ENCODE measurements around the gene TFAP2A. TPM values are rescaled to one million over a fixed set of nuclear protein-coding genes. Genes with fewer than 3 reads are reported as not detected.

The TFAP2A gene
- polyA plus RNA-seq, 3 donors, result not detected

- peaks cover 26 to 79% of the 10 kb centered on the region in 2 donors for H3K9me3 ChIP-seq (replicated peaks in 1 of 2; ENCODE audit: control insufficient read depth in 1 of 2, insufficient read depth in 1 of 2, low read length in 2 of 2)
- peak overlapping the region; percentile 96 for H3K4me2 ChIP-seq (replicated peaks; ENCODE audit: extremely low read depth, low read length, poor library complexity, severe bottlenecking)
- H3K27ac Mint-ChIP-seq, result peak overlapping the region in 2 of 7 donors; percentile 18 to 46
- DNase-seq, result peak in 1 of 3 donors; percentile 1
- H3K4me3 Mint-ChIP-seq, result peak overlapping the region; percentile 93 to 98
- H3K9me3 Mint-ChIP-seq, result peaks cover 11 to 77% (median 58%) of the 10 kb centered on the region in 7 donors
- peak overlapping the region; percentile 69 to 86 (median 77) for H3K4me3 ChIP-seq (replicated peaks in 1 of 3; ENCODE audit: low read depth in 2 of 3, low read length in 3 of 3)
- intact Hi-C loops (cut with micrococcal nuclease), result no loop called here
- TF ChIP-seq CTCF (IDR thresholded peaks at IDR 0.05), result no peak
- peaks cover 21 to 36% of the 10 kb centered on the region in 2 donors for H3K36me3 Mint-ChIP-seq
- peaks cover 92 to 100% (median 97%) of the 10 kb centered on the region in 3 donors for H3K27me3 Mint-ChIP-seq (ENCODE audit: low read depth in 3 of 3)
- peaks cover 97 to 98% of the 10 kb centered on the region in 2 donors for H3K27me3 ChIP-seq (ENCODE audit: control insufficient read depth in 2 of 2, insufficient read depth in 2 of 2, low read length in 2 of 2)
- under 1% methylated on average over 26 of the region's 36 CpGs for WGBS (ENCODE audit: insufficient coverage)
- no peaks in the 10 kb centered on the region for H3K36me3 ChIP-seq (replicated peaks in 1 of 2; ENCODE audit: control insufficient read depth in 1 of 2, insufficient read depth in 2 of 2, low read length in 2 of 2)
- H3K9ac ChIP-seq (ENCODE audit: insufficient read depth, low read length, poor library complexity, severe bottlenecking), result peak overlapping the region; percentile 29
- H3K79me2 ChIP-seq (ENCODE audit: insufficient read depth, low read length), result no peaks in the 10 kb centered on the region
- peaks cover 35 to 45% of the 10 kb centered on the region in 2 donors for H3K4me1 ChIP-seq (ENCODE audit: control insufficient read depth in 1 of 2, insufficient read depth in 2 of 2, low read length in 2 of 2)
- no peaks in the 10 kb centered on the region for H4K20me1 ChIP-seq (ENCODE audit: insufficient read depth, low read length)
- H2AFZ ChIP-seq (ENCODE audit: insufficient read depth, low read depth, low read length, poor library complexity, severe bottlenecking), result peak overlapping the region; percentile 85
- peaks cover 56% of the 10 kb centered on the region for H3K4me1 Mint-ChIP-seq
- H3K27ac ChIP-seq (ENCODE audit: low read depth in 1 of 2, low read length in 2 of 2), result no peak overlapping the region
Measured at GRCh38 chr6:10411971-10412460, 2.9 kb downstream of the TFAP2A start.

GRCh38 chr6:10411131-10411970 is 3.5 kb downstream of the TFAP2A start:
- H3K4me2 ChIP-seq (replicated peaks; ENCODE audit: extremely low read depth, low read length, poor library complexity, severe bottlenecking), result peak overlapping the region; percentile 96
- DNase-seq, result no peak
- H3K36me3 ChIP-seq (replicated peaks in 1 of 2; ENCODE audit: control insufficient read depth in 1 of 2, insufficient read depth in 2 of 2, low read length in 2 of 2), result no peaks in the 10 kb centered on the region
- Mint-ChIP-seq H3K4me3 (peak overlapping the region; percentile 93 to 98), H3K9me3 (peaks cover 11 to 74% (median 60%) of the 10 kb centered on the region in 7 donors), H3K27ac (peak overlapping the region in 4 of 7 donors; percentile 46 to 86 (median 72)), H3K4me1 (peaks cover 50% of the 10 kb centered on the region), H3K27me3 (ENCODE audit: low read depth in 3 of 3) (peaks cover 92 to 100% (median 97%) of the 10 kb centered on the region in 3 donors), H3K36me3 (peaks cover 20 to 33% of the 10 kb centered on the region in 2 donors)
- peaks cover 29 to 40% of the 10 kb centered on the region in 2 donors for H3K4me1 ChIP-seq (ENCODE audit: control insufficient read depth in 1 of 2, insufficient read depth in 2 of 2, low read length in 2 of 2)
- H4K20me1 ChIP-seq (ENCODE audit: insufficient read depth, low read length), result no peaks in the 10 kb centered on the region
- H3K79me2 ChIP-seq (ENCODE audit: insufficient read depth, low read length), result no peaks in the 10 kb centered on the region
- intact Hi-C loops (cut with micrococcal nuclease), result no loop called here
- no peak for TF ChIP-seq CTCF (IDR thresholded peaks at IDR 0.05)
- H3K9me3 ChIP-seq (replicated peaks in 1 of 2; ENCODE audit: control insufficient read depth in 1 of 2, insufficient read depth in 1 of 2, low read length in 2 of 2), result peaks cover 22 to 79% of the 10 kb centered on the region in 2 donors
- peaks cover 97 to 98% of the 10 kb centered on the region in 2 donors for H3K27me3 ChIP-seq (ENCODE audit: control insufficient read depth in 2 of 2, insufficient read depth in 2 of 2, low read length in 2 of 2)
- peak overlapping the region; percentile 69 to 86 (median 77) for H3K4me3 ChIP-seq (replicated peaks in 1 of 3; ENCODE audit: low read depth in 2 of 3, low read length in 3 of 3)
- H3K9ac ChIP-seq (ENCODE audit: insufficient read depth, low read length, poor library complexity, severe bottlenecking), result no peak overlapping the region
- H2AFZ ChIP-seq (ENCODE audit: insufficient read depth, low read depth, low read length, poor library complexity, severe bottlenecking), result peak overlapping the region; percentile 85
- no peak overlapping the region for H3K27ac ChIP-seq (ENCODE audit: low read depth in 1 of 2, low read length in 2 of 2)
- WGBS (ENCODE audit: insufficient coverage), result 3% methylated on average over 41 of the region's 65 CpGs
